K562 (cell line): Measurements from ENCODE around the gene GGT6. TPM values are rescaled to one million over a fixed set of nuclear protein-coding genes. Genes with fewer than 3 reads are reported as not detected.
A peak's percentile ranks its signal among the peaks of the same experiment; 100 is the strongest.

Source experiments
- ATF7 ChIP-seq: fragments of 450-650 bp; IDR thresholded peaks from 2 replicates; pipeline ENCODE4 v1.7.1; 2014; ENCODE audit warnings: mild to moderate bottlenecking, moderate library complexity
- DNMT1 ChIP-seq: fragments of 450-650 bp; IDR thresholded peaks from 2 replicates; pipeline ENCODE4 v1.6.1; 2016; ENCODE audit warnings: antibody characterized with exemption, mild to moderate bottlenecking
- ERF ChIP-seq: fragments of 450-650 bp; formaldehyde crosslinking; IDR thresholded peaks from 2 replicates; pipeline ENCODE4 v1.4.0; 2020; ENCODE audit warnings: mild to moderate bottlenecking, mixed read lengths
- KDM2B ChIP-seq: fragments of 250-450 bp; sonication (Bioruptor Pico); IDR thresholded peaks from 2 replicates; pipeline ENCODE4 v1.8.0; 2021; ENCODE audit warnings: mild to moderate bottlenecking, moderate library complexity
- KDM5B ChIP-seq: fragments of 200-600 bp; sonication (generic); IDR thresholded peaks from 2 replicates; pipeline ENCODE4 v1.6.1; 2012; ENCODE audit warnings: low read depth, mild to moderate bottlenecking, moderate library complexity, low read length, control low read depth, inconsistent platforms; ENCODE audit not compliant: insufficient replicate concordance
- MAZ ChIP-seq, 2 experiments: fragments of 450-650 bp in 1 of 2; sonication (generic) in 1 of 2; formaldehyde crosslinking; IDR thresholded peaks in 1 of 2; conservative IDR thresholded peaks in 1 of 2; 2 replicates each; pipeline versions ENCODE4 v1.4.0 to v1.5.0; 2020; ENCODE audit warnings: mild to moderate bottlenecking in 1 of 2, missing genetic modification reagents in 1 of 2
- MCM5 ChIP-seq: fragments of 450-650 bp; IDR thresholded peaks from 2 replicates; pipeline ENCODE4 v1.6.1; 2016; ENCODE audit warnings: low read depth
- PURB ChIP-seq: sonication (generic); formaldehyde crosslinking; IDR thresholded peaks from 2 replicates; pipeline ENCODE4 v1.9.0; 2021; ENCODE audit warnings: low read depth, mild to moderate bottlenecking, missing genetic modification reagents
- RFX5 ChIP-seq: IDR thresholded peaks from 2 replicates; pipeline ENCODE4 v1.6.1; 2011; ENCODE audit warnings: low read depth, mild to moderate bottlenecking, improper control_type of control experiment, low read length
- SLC30A9 ChIP-seq: fragments of 250-450 bp; sonication (Bioruptor Pico); IDR thresholded peaks from 2 replicates; pipeline ENCODE4 v1.8.0; 2022; ENCODE audit warnings: mild to moderate bottlenecking, moderate library complexity
- SRSF1 ChIP-seq: fragments of 200-400 bp; formaldehyde crosslinking; IDR thresholded peaks from 2 replicates; pipeline ENCODE4 v1.6.1; 2017; ENCODE audit warnings: mild to moderate bottlenecking, low read depth, low read length, moderate library complexity
- ZC3H4 ChIP-seq: sonication (generic); formaldehyde crosslinking; IDR thresholded peaks from 2 replicates; pipeline ENCODE4 v1.9.0; 2021; ENCODE audit warnings: missing genetic modification reagents, borderline replicate concordance
- ZNF263 ChIP-seq: sonication (generic); formaldehyde crosslinking; IDR thresholded peaks from 2 replicates; pipeline ENCODE4 v1.8.0; 2022; ENCODE audit warnings: mild to moderate bottlenecking, missing genetic modification reagents, borderline replicate concordance
- ZNF445 ChIP-seq: fragments of 250-450 bp; sonication (Bioruptor Pico); IDR thresholded peaks from 2 replicates; pipeline ENCODE4 v1.4.0; 2020; ENCODE audit warnings: low read depth, mild to moderate bottlenecking, moderate library complexity
- polyA plus RNA-seq, 8 experiments: library from polyadenylated mRNA; depleted of rRNA in 4 of 8; stranded (reverse) in 5 of 8; unstranded in 3 of 8; fragments of >200 nt; fragmentation: Nextera tagmentation in 2 of 8; fragmentation: Illumina TruSeq in 1 of 8; extraction: Ambion mirVana in 2 of 8; extraction: Trizol in 1 of 8; gene quantifications; 2 replicates each; pipeline versions ENCODE4 v1.2.1 to v1.2.3, GENCODE V29; 2011 to 2014; ENCODE audit warnings: inconsistent platforms in 1 of 8, missing spikeins in 1 of 8
- total RNA-seq, 7 experiments: library from RNA; depleted of rRNA in 6 of 7; stranded (reverse); fragments of >200 nt in 6 of 7; fragmentation: Illumina TruSeq in 2 of 7; extraction: Trizol in 2 of 7; gene quantifications; 2 replicates each; pipeline versions ENCODE4 v1.2.1 to v1.2.3, GENCODE V29; 2011 to 2021; ENCODE audit warnings: low replicate concordance in 1 of 7
- TF ChIP-seq, protein P1 (sequence below): sonication (generic); formaldehyde crosslinking; IDR thresholded peaks from 2 replicates; pipeline ENCODE4 v1.8.1; 2022; ENCODE audit warnings: missing genetic modification reagents
- TF ChIP-seq, protein P2 (sequence below): fragments of 200-800 bp; sonication (Bioruptor generic); IDR thresholded peaks from 2 replicates; pipeline ENCODE4 v1.6.1; 2017; ENCODE audit warnings: missing genetic modification characterization, missing compliant biosample characterization
- TF ChIP-seq, protein P3 (sequence below): fragments of 450-650 bp; IDR thresholded peaks from 2 replicates; pipeline ENCODE4 v1.7.0; 2016; ENCODE audit warnings: borderline replicate concordance
- TF ChIP-seq, protein P4 (sequence below): fragments of 450-650 bp; formaldehyde crosslinking; IDR thresholded peaks from 2 replicates; pipeline ENCODE4 v1.4.0; 2022; ENCODE audit warnings: missing genetic modification characterization
- TF ChIP-seq, protein P5 (sequence below): IDR thresholded peaks from 2 replicates; pipeline ENCODE4 v1.6.1; 2016; ENCODE audit warnings: missing genetic modification characterization, missing compliant biosample characterization

GGT6 gene
- total and polyA plus RNA-seq, 9 of the 15 experiments (the other 6 are each of a cell fraction or from before 2014, with no cell fraction given): 0.09 TPM; not detected in 8

DNA sequence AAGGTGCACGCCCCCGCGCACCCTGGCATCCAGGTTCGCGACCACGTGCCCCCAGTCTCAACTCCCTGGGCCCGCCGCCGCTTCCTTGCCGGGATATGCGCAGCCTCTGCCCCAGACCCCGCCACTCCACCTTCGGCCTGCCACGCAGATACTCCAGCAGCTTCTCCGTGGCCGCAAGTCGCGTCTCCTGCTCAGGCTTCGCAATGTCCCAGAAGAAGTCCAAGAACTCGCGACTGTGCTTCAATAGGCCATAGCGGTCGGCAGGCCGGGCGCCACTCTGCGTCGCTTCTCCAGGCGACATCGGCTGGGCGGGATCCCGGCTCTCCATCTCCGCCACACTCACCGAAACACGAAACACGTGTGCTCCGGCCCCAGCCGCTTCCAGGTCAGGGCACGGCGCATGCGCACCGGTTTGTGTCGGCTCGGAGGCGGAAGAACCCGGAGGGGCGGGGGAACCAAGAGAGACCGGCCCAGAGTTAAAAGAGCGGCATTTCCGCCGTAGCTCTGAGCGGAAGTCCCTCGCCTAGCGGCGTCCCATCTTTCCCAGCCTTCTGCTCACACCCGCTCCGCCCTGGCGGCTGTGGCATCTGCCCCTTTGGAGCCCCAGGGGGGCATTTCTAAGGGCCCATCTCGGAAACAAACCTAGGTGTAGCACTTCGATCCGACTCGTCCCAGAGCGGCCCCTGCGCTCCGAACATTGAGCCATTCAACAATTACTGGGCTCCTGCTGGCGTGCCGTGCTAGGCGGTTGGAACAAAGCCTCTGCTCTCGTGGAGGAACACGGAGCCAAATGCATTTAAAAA lies 5.2 kb downstream of the GGT6 start, which contains the start of gene MYBBP1A (continued):
- TF ChIP-seq, protein P1, sequence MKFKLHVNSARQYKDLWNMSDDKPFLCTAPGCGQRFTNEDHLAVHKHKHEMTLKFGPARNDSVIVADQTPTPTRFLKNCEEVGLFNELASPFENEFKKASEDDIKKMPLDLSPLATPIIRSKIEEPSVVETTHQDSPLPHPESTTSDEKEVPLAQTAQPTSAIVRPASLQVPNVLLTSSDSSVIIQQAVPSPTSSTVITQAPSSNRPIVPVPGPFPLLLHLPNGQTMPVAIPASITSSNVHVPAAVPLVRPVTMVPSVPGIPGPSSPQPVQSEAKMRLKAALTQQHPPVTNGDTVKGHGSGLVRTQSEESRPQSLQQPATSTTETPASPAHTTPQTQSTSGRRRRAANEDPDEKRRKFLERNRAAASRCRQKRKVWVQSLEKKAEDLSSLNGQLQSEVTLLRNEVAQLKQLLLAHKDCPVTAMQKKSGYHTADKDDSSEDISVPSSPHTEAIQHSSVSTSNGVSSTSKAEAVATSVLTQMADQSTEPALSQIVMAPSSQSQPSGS: no peak
- TF ChIP-seq, protein P2, sequence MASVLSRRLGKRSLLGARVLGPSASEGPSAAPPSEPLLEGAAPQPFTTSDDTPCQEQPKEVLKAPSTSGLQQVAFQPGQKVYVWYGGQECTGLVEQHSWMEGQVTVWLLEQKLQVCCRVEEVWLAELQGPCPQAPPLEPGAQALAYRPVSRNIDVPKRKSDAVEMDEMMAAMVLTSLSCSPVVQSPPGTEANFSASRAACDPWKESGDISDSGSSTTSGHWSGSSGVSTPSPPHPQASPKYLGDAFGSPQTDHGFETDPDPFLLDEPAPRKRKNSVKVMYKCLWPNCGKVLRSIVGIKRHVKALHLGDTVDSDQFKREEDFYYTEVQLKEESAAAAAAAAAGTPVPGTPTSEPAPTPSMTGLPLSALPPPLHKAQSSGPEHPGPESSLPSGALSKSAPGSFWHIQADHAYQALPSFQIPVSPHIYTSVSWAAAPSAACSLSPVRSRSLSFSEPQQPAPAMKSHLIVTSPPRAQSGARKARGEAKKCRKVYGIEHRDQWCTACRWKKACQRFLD (CRISPR knock-in tag): peak; percentile 76; the same call in 1 of the 2 replicates
- TF ChIP-seq, protein P3, sequence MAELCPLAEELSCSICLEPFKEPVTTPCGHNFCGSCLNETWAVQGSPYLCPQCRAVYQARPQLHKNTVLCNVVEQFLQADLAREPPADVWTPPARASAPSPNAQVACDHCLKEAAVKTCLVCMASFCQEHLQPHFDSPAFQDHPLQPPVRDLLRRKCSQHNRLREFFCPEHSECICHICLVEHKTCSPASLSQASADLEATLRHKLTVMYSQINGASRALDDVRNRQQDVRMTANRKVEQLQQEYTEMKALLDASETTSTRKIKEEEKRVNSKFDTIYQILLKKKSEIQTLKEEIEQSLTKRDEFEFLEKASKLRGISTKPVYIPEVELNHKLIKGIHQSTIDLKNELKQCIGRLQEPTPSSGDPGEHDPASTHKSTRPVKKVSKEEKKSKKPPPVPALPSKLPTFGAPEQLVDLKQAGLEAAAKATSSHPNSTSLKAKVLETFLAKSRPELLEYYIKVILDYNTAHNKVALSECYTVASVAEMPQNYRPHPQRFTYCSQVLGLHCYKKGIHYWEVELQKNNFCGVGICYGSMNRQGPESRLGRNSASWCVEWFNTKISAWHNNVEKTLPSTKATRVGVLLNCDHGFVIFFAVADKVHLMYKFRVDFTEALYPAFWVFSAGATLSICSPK: no peak
- TF ChIP-seq MCM5 (no peak), KDM5B (peak; percentile 83), KDM2B (CRISPR knock-in tag) (no peak), SLC30A9 (CRISPR knock-in tag) (no peak), DNMT1 (no peak), ATF7 (peak; percentile 55; the same call in 1 of the 2 replicates), ZC3H4 (no peak), ZNF445 (no peak), MAZ (CRISPR knock-in tag; conservative IDR thresholded peaks at IDR 0.05 in 1 of 2, IDR thresholded peaks at IDR 0.05 in 1 of 2) (peak; percentile 33 to 83; a peak in 3 of 4 replicates), SRSF1 (no peak), ZNF263 (CRISPR knock-in tag) (no peak), ERF (CRISPR knock-in tag) (no peak), RFX5 (no peak), PURB (no peak)
- TF ChIP-seq, protein P4, sequence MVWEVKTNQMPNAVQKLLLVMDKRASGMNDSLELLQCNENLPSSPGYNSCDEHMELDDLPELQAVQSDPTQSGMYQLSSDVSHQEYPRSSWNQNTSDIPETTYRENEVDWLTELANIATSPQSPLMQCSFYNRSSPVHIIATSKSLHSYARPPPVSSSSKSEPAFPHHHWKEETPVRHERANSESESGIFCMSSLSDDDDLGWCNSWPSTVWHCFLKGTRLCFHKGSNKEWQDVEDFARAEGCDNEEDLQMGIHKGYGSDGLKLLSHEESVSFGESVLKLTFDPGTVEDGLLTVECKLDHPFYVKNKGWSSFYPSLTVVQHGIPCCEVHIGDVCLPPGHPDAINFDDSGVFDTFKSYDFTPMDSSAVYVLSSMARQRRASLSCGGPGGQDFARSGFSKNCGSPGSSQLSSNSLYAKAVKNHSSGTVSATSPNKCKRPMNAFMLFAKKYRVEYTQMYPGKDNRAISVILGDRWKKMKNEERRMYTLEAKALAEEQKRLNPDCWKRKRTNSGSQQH (CRISPR knock-in tag): no peak
- TF ChIP-seq, protein P5, sequence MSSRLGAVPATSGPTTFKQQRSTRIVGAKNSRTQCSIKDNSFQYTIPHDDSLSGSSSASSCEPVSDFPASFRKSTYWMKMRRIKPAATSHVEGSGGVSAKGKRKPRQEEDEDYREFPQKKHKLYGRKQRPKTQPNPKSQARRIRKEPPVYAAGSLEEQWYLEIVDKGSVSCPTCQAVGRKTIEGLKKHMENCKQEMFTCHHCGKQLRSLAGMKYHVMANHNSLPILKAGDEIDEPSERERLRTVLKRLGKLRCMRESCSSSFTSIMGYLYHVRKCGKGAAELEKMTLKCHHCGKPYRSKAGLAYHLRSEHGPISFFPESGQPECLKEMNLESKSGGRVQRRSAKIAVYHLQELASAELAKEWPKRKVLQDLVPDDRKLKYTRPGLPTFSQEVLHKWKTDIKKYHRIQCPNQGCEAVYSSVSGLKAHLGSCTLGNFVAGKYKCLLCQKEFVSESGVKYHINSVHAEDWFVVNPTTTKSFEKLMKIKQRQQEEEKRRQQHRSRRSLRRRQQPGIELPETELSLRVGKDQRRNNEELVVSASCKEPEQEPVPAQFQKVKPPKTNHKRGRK (tag): no peak
